ENCODE results near the gene NFIC. TPM values are rescaled to one million over a fixed set of nuclear protein-coding genes. Genes with fewer than 3 reads are reported as not detected.

Gene NFIC
- total and polyA plus RNA-seq, 4 donors, result 12.8 to 100 (median 75.1) TPM

- TF ChIP-seq ATF3 (IDR thresholded peaks at IDR 0.05) (no peak), NR2F2 (IDR thresholded peaks at IDR 0.05) (no peak)
Observed at GRCh38 chr19:3382460-3383100, 16.2 kb downstream of the NFIC start (continued).

GRCh38 chr19:3383121-3383722 is 16.8 kb downstream of the NFIC start:
- DNase-seq (ENCODE audit: low spot score), result no peak
- H3K27me3 ChIP-seq (ENCODE audit: control insufficient read depth in 4 of 4, insufficient read depth in 4 of 4, low read length in 3 of 4), result no peaks in the 10 kb centered on the region
- TF ChIP-seq HNF4G (IDR thresholded peaks at IDR 0.05), result no peak
- peak in 1 of 2 donors; percentile 42 for TF ChIP-seq RXRA (IDR thresholded peaks at IDR 0.05)
- no peak for TF ChIP-seq FOXA1 (IDR thresholded peaks at IDR 0.05)
- peak in 1 of 2 donors; percentile 35 for TF ChIP-seq HNF4A (conservative IDR thresholded peaks at IDR 0.05)
- TF ChIP-seq TAF1 (conservative IDR thresholded peaks at IDR 0.05), result no peak
- no peak overlapping the region for H3K9ac ChIP-seq (ENCODE audit: low read depth in 1 of 2, low read length in 2 of 2)
- peaks cover 39 to 81% (median 62%) of the 10 kb centered on the region in 4 donors for H3K4me1 ChIP-seq (ENCODE audit: control insufficient read depth in 4 of 4, insufficient read depth in 4 of 4, low read length in 3 of 4)
- no peaks in the 10 kb centered on the region for H3K9me3 ChIP-seq (ENCODE audit: control insufficient read depth in 4 of 4, low read length in 3 of 4)
- WGBS, result 46% methylated on average over 13 of the region's 13 CpGs
- peak overlapping the region; percentile 52 to 69 for H3K27ac ChIP-seq (ENCODE audit: low read depth in 1 of 2, low read length in 2 of 2)
- peaks cover 0 to 14% (median 4%) of the 10 kb centered on the region in 4 donors for H3K36me3 ChIP-seq (ENCODE audit: control insufficient read depth in 4 of 4, insufficient read depth in 3 of 4, low read depth in 1 of 4, low read length in 3 of 4)
- no peak overlapping the region for H3K4me3 ChIP-seq (ENCODE audit: low read depth in 1 of 3, low read length in 3 of 3)

- TF ChIP-seq CTCF (IDR thresholded peaks at IDR 0.05; ENCODE audit: low read depth, low read length, missing input control) (no peak), ZBTB33 (IDR thresholded peaks at IDR 0.05) (no peak), NR2F2 (IDR thresholded peaks at IDR 0.05) (no peak), HNF4G (IDR thresholded peaks at IDR 0.05) (no peak), ATF3 (IDR thresholded peaks at IDR 0.05) (no peak), RAD21 (IDR thresholded peaks at IDR 0.05) (peak in 1 of 2 donors; percentile 39), RXRA (IDR thresholded peaks at IDR 0.05) (no peak)
- H3K36me3 ChIP-seq (ENCODE audit: control insufficient read depth in 4 of 4, insufficient read depth in 3 of 4, low read depth in 1 of 4, low read length in 3 of 4), result peaks cover 0 to 8% (median 4%) of the 10 kb centered on the region in 4 donors
- DNase-seq (ENCODE audit: low spot score), result no peak
- peak overlapping the region; percentile 85 to 93 for H3K27ac ChIP-seq (ENCODE audit: low read depth in 1 of 2, low read length in 2 of 2)
- H3K27me3 ChIP-seq (ENCODE audit: control insufficient read depth in 4 of 4, insufficient read depth in 4 of 4, low read length in 3 of 4), result no peaks in the 10 kb centered on the region
- peak overlapping the region; percentile 22 to 24 for H3K9ac ChIP-seq (ENCODE audit: low read depth in 1 of 2, low read length in 2 of 2)
- peaks cover 42 to 81% (median 67%) of the 10 kb centered on the region in 4 donors for H3K4me1 ChIP-seq (ENCODE audit: control insufficient read depth in 4 of 4, insufficient read depth in 4 of 4, low read length in 3 of 4)
- H3K4me3 ChIP-seq (ENCODE audit: low read depth in 1 of 3, low read length in 3 of 3), result no peak overlapping the region
- 60% methylated on average over 25 of the region's 25 CpGs for WGBS
- no peaks in the 10 kb centered on the region for H3K9me3 ChIP-seq (ENCODE audit: control insufficient read depth in 4 of 4, low read length in 3 of 4)
Observed at GRCh38 chr19:3386447-3387234, 20.3 kb downstream of the NFIC start.
